ENCODE measurements around the gene LRRC66.

LRRC66 gene

DNA sequence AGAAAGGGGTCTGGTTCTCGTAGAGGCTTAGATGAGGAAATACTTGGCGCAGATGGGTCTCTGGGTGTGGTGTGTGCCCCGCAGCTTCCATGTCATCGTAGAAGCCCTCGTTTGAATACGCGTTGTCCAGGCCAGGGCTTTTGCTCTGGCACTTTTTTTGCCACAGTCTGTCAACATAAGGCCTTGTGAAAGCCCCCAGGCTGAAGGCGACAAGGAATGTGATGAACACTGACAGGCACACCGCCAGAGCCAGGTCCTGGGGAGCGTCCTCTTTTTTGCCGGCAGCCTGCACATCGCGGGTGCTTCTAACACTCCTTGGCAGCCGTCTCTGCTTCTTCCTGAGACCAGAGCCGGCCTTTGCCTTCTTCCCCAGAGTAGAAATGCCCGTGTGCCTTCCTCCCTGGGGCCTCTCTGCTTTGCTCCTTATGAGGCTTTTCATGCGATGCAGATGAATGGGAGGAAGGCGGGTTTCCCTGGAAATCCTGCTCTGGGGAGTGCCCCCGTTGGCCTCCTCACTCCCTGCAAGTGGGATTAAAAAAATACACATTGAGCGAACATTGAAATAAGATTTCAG lies 24.4 kb downstream of the LRRC66 start:
- TF ChIP-seq, protein P1, sequence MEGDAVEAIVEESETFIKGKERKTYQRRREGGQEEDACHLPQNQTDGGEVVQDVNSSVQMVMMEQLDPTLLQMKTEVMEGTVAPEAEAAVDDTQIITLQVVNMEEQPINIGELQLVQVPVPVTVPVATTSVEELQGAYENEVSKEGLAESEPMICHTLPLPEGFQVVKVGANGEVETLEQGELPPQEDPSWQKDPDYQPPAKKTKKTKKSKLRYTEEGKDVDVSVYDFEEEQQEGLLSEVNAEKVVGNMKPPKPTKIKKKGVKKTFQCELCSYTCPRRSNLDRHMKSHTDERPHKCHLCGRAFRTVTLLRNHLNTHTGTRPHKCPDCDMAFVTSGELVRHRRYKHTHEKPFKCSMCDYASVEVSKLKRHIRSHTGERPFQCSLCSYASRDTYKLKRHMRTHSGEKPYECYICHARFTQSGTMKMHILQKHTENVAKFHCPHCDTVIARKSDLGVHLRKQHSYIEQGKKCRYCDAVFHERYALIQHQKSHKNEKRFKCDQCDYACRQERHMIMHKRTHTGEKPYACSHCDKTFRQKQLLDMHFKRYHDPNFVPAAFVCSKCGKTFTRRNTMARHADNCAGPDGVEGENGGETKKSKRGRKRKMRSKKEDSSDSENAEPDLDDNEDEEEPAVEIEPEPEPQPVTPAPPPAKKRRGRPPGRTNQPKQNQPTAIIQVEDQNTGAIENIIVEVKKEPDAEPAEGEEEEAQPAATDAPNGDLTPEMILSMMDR (IDR thresholded peaks at IDR 0.05; ENCODE audit: extremely low read depth, insufficient read depth, missing control alignments): no peak
- no peak for DNase-seq (ENCODE audit: low spot score)
- in situ Hi-C loops (cut with MboI; ENCODE audit: low pct_unique_long_range_greater_than_20kb, low sequenced_read_pairs, unreplicated experiment): no loop called here

DNA sequence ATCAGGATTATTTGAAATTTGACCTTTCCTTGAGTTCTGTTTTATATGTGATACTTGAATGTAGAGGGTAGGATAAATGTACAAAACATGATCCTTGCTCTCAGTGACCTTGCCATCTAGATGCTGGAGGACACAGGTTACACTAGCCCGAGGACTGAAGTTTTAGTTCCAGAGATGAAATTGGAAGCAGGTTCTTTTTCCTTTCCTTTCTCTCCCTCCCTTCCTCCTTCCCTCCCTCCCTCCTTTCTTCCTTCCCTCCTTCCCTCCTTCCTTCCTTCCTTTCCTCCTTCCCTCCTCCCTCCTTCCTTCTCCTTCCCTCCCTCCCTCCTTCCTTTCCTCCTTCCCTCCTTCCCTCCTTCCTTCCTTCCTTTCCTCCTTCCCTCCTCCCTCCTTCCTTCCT lies 54.3 kb downstream of the LRRC66 start:
- no peak for DNase-seq (ENCODE audit: low spot score)
- TF ChIP-seq, protein P1 (IDR thresholded peaks at IDR 0.05; ENCODE audit: extremely low read depth, insufficient read depth, missing control alignments): no peak
- in situ Hi-C loops (cut with MboI; ENCODE audit: low pct_unique_long_range_greater_than_20kb, low sequenced_read_pairs, unreplicated experiment): no loop called here

DNA sequence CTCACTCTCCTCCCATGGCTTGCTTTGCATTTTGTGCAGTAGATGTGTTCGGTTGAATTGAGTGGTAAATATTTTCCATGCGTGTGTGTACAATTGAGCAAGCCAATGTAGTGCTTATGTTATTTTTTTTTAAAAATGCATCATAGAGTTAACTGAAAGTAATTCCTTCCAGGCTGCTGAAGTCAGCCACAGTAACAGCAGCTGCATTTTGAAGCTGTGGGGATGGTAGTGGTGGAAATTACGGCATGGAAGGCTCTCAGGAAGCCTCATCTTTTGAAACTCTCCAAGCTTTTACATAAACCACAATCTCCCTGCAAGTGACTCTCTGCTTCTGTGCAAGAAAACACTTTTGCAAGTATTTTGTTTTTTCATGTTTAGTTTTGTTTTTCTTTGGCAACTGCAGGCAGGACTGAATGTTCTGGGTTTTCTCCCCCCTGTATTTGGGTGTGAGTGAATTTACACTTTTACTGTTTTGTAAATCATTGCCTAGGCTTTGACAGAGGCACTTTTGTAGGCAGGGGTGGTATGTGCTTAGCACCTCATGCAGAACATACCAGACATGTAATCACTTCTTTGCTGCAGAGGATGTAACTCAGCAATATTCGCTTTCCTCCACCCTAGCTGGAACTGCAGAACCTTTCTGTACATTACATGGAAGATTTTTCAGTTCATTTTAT lies 56.2 kb downstream of the LRRC66 start:
- TF ChIP-seq, protein P1 (IDR thresholded peaks at IDR 0.05; ENCODE audit: extremely low read depth, insufficient read depth, missing control alignments): no peak
- DNase-seq (ENCODE audit: low spot score): no peak
- in situ Hi-C loops (cut with MboI; ENCODE audit: low pct_unique_long_range_greater_than_20kb, low sequenced_read_pairs, unreplicated experiment): no loop called here

DNA sequence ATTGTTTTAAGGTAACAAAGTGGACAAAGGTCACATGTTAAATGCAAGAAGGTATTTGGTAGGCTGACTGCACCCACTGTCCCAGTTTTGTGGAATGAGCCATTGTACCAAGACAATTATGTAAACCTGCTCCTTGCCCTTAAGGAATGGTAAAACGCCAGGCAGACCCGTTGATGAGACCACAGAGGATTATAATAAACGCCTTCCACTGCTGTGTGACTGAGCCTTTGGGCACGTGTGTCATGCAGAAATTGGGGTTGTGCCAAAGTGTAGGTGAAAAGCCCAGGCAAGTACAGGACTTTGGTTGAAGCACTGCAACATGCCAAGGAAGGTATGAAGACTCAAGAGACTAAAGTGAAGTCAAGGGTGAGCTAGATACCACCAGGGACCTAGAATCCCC lies 59.7 kb downstream of the LRRC66 start:
- in situ Hi-C loops (cut with MboI; ENCODE audit: low pct_unique_long_range_greater_than_20kb, low sequenced_read_pairs, unreplicated experiment): no loop called here
- TF ChIP-seq, protein P1 (IDR thresholded peaks at IDR 0.05; ENCODE audit: extremely low read depth, insufficient read depth, missing control alignments): no peak
- no peak for DNase-seq (ENCODE audit: low spot score)

DNA sequence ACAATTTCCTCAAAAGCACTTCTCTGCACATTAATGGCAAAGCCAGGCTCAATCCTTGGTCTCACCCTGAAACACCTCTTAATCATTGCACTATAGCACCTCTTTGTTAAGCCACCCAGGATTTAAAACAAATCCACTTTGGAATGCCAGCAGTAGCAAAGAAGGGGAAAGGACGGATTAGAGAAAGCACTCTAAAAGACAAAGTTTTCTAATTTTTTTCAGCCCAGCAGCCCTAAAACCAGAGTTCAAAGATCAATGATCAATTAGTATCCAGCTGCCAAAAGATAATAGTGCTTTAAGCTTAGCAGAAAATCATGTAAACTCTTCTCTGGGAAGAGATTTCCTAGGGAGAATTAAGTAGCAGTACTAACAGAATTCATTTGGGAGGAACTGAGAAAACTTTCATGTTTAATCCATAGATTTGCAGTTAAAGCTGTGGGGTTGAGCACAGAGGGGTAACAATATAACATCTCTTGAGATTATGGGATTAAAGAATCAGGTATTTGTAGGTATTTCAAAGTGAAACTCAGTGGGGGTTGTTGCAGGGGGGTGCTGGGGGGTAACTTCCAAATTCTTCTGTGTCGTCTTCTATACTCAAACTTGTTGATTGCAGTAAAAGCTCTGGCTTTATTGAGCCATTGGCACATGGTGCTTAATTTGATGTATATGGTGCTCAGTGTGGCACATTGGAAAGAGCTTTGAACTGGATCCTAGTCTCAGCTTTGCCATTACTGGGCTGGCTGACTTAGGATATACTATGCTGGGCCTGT lies 61.8 kb downstream of the LRRC66 start:
- DNase-seq (ENCODE audit: low spot score): no peak
- TF ChIP-seq, protein P1 (IDR thresholded peaks at IDR 0.05; ENCODE audit: extremely low read depth, insufficient read depth, missing control alignments): no peak
- in situ Hi-C loops (cut with MboI; ENCODE audit: low pct_unique_long_range_greater_than_20kb, low sequenced_read_pairs, unreplicated experiment): no loop called here
